GM12872 (cell line): ENCODE data around the gene TARBP2.

ENCODE experiments used
- CTCF ChIP-seq: IDR thresholded peaks from 3 replicates; pipeline ENCODE4 v1.5.1; 2011; ENCODE audit warnings: low read depth, mild to moderate bottlenecking, low read length, moderate library complexity; ENCODE audit not compliant: insufficient read depth

TARBP2 gene

GRCh38 chr12:53483225-53483978 lies 17.7 kb upstream of the TARBP2 start:
- TF ChIP-seq CTCF, result no peak

- TF ChIP-seq CTCF, result no peak
These were observed 17.1 kb upstream of the TARBP2 start for GRCh38 chr12:53483979-53484377.

- TF ChIP-seq CTCF, result no peak
These were observed 16.2 kb upstream of the TARBP2 start for GRCh38 chr12:53484686-53485575.

GRCh38 chr12:53485955-53486735 lies 14.9 kb upstream of the TARBP2 start:
- no peak for TF ChIP-seq CTCF

- TF ChIP-seq CTCF, result no peak
These were observed 14.2 kb upstream of the TARBP2 start for GRCh38 chr12:53486736-53487487.

GRCh38 chr12:53489242-53489864 lies 11.7 kb upstream of the TARBP2 start:
- TF ChIP-seq CTCF, result no peak
